Fibroblast of pulmonary artery (primary cell): ENCODE data around the gene MGAT4A.

Experiments used
- DNase-seq: peaks from one replicate; pipeline ENCODE4 v3.0.0-alpha.2; 2010; ENCODE audit warnings: low read depth
- H3K4me3 ChIP-seq: replicated peaks from 2 replicates; pipeline ENCODE4 v1.5.1; 2011; ENCODE audit warnings: low read depth, mild to moderate bottlenecking, control low read depth, low read length, moderate library complexity
- TF ChIP-seq, protein P1 (sequence below): IDR thresholded peaks from 2 replicates; pipeline ENCODE4 v1.5.1; 2011; ENCODE audit warnings: mild to moderate bottlenecking, control low read depth, low read length, inconsistent platforms; ENCODE audit errors: missing control alignments

Gene MGAT4A

DNA sequence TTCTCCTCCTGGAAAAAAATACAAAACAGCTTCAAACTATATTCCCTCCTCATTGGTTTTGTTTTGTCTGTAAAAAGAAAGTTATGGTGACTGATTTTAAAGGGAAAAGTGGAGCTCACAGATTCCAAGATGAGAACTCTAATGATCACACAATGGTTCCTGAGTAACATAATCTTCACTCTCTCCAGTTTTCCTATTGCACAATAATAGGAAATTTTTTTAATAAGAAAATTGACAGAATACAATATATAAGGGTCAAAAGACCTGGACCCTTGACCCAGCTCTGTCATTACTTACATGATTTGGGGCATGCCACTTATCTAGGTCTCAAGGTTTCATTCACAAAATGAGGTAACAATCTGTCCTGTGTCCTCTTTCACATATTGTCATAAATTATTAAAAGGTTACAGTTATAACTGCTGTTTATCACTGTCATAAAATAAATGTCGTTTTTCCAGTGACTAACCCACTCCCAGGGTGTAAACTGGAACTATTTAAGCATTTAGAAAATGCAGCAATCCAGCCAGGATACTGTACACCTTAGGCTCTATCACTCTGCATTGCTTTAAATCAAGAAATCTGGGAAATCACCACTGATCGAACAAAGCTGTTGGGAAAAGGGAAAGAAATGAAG lies 4.1 kb downstream of the MGAT4A start:
- no peak overlapping the region for H3K4me3 ChIP-seq
- TF ChIP-seq, protein P1, sequence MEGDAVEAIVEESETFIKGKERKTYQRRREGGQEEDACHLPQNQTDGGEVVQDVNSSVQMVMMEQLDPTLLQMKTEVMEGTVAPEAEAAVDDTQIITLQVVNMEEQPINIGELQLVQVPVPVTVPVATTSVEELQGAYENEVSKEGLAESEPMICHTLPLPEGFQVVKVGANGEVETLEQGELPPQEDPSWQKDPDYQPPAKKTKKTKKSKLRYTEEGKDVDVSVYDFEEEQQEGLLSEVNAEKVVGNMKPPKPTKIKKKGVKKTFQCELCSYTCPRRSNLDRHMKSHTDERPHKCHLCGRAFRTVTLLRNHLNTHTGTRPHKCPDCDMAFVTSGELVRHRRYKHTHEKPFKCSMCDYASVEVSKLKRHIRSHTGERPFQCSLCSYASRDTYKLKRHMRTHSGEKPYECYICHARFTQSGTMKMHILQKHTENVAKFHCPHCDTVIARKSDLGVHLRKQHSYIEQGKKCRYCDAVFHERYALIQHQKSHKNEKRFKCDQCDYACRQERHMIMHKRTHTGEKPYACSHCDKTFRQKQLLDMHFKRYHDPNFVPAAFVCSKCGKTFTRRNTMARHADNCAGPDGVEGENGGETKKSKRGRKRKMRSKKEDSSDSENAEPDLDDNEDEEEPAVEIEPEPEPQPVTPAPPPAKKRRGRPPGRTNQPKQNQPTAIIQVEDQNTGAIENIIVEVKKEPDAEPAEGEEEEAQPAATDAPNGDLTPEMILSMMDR, result no peak
- DNase-seq, result no peak

- no peak for DNase-seq
Observed at GRCh38 chr2:98726205-98726604, 4.7 kb downstream of the MGAT4A start.

DNA sequence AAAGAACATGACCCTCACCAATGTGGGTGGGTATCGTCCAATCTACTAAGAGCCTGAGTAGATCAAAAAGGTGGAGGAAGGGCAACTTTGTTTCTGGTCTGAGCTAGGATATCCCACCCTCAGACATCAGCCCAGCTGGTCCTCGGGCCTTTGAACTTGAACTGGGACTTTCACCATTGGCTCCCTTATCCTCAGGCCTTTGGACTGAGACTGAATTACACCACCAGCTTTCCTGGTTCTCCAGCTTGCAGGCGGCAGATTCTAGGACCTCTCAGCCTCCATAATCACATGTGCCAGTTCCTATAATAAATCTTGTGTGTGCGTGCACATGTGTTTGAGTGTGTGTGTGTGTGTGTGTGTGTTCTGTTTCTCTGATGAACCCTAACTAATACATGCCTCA lies 10.6 kb downstream of the MGAT4A start:
- H3K4me3 ChIP-seq, result no peak overlapping the region
- TF ChIP-seq, protein P1, result no peak
- no peak for DNase-seq

More at GRCh38 chr2:98726205-98726604, 4.7 kb downstream of the MGAT4A start:
- H3K4me3 ChIP-seq, result no peak overlapping the region
- TF ChIP-seq, protein P1, result no peak

DNA sequence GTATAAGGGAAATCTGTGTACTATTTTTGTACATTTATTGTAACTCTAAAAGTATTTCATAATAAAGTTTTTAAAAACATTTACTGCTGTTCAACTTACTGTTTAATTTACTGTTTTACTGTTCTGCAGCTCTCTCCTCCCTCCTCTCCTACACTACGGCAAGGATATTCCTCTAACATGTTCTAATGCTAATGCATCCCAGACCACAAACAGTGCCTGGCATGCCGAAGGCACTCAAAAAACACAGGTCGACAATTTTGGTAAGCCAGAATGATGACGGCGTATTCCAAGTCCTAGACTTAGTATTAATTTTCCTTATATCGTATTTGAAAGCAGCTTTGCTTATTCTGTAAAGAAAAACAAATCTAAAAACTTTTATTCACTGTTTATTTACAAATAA lies 13.3 kb downstream of the MGAT4A start:
- no peak overlapping the region for H3K4me3 ChIP-seq
- TF ChIP-seq, protein P1, result no peak
- DNase-seq, result no peak

DNA sequence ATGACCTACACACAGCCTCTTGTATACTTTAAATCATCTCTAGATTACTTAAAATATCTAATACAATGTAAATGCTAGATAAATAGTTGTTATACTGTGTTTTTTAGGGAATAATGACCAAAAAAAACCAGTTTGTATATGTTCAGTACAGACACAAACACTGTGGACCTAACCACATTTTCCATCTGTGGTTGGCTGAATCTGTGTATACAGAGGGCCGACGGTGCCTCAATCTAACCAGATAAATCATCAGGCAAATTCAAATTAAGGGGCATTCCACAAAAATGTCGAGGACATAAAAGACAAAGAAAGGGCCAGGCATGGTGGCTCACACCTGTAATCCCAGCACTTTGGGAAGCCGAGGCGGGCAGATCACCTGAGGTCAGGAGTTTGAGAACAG lies 14.1 kb downstream of the MGAT4A start:
- no peak overlapping the region for H3K4me3 ChIP-seq
- DNase-seq, result no peak
- TF ChIP-seq, protein P1, result no peak

GRCh38 chr2:98715812-98716451 lies 15.0 kb downstream of the MGAT4A start:
- TF ChIP-seq, protein P1, result no peak
- DNase-seq, result no peak
- H3K4me3 ChIP-seq, result no peak overlapping the region
